Measurements from ENCODE around the gene CDCP2.

The CDCP2 gene

GRCh38 chr1:54127594-54128300 is 25.1 kb downstream of the CDCP2 start:
- TF ChIP-seq CTCF (IDR thresholded peaks at IDR 0.05; ENCODE audit: low read length) (no peak), EZH2 (IDR thresholded peaks at IDR 0.05; ENCODE audit: borderline replicate concordance, low read length) (no peak)
- peaks cover 17% of the 10 kb centered on the region for H3K4me1 ChIP-seq (ENCODE audit: insufficient read depth, low read length, severe bottlenecking)

GRCh38 chr1:54126271-54126815 is 26.5 kb downstream of the CDCP2 start:
- H3K9me2 ChIP-seq (ENCODE audit: low read depth, low read length) = no peaks in the 10 kb centered on the region
- no peaks in the 10 kb centered on the region for H3K9me3 ChIP-seq (ENCODE audit: low read length)
- H3K4me2 ChIP-seq (ENCODE audit: low read length) = no peak overlapping the region
- no peaks in the 10 kb centered on the region for H3K36me3 ChIP-seq (ENCODE audit: insufficient read depth, low read length)
- no peak overlapping the region for H3K4me3 ChIP-seq (ENCODE audit: low read depth, low read length, poor library complexity, severe bottlenecking)
- no peak for TF ChIP-seq CTCF (IDR thresholded peaks at IDR 0.05; ENCODE audit: low read length)
- no peak for TF ChIP-seq EZH2 (IDR thresholded peaks at IDR 0.05; ENCODE audit: borderline replicate concordance, low read length)
- H4K20me1 ChIP-seq (ENCODE audit: insufficient read depth, low read length) = no peaks in the 10 kb centered on the region
- H2AFZ ChIP-seq (ENCODE audit: low read length) = no peak overlapping the region
- H3K27me3 ChIP-seq (ENCODE audit: insufficient read depth, low read length) = 0 out of 2 replicates have a peak, but pooled peaks cover 3% of the 10 kb centered on the region
- H3K9ac ChIP-seq (ENCODE audit: low read length) = no peak overlapping the region
- H3K79me2 ChIP-seq (ENCODE audit: insufficient read depth, low read length) = no peaks in the 10 kb centered on the region
- H3F3A ChIP-seq (ENCODE audit: insufficient read depth, low read length) = no peaks in the 10 kb centered on the region
- no peak overlapping the region for H3K27ac ChIP-seq (ENCODE audit: low read depth, low read length, poor library complexity, severe bottlenecking)
- H3K4me1 ChIP-seq (ENCODE audit: insufficient read depth, low read length, severe bottlenecking) = peaks cover 20% of the 10 kb centered on the region

More at GRCh38 chr1:54127594-54128300, 25.1 kb downstream of the CDCP2 start:
- Histone ChIP-seq H3K79me2 (ENCODE audit: insufficient read depth, low read length) (no peaks in the 10 kb centered on the region), H3K4me3 (ENCODE audit: low read depth, low read length, poor library complexity, severe bottlenecking) (no peak overlapping the region), H3F3A (ENCODE audit: insufficient read depth, low read length) (no peaks in the 10 kb centered on the region), H3K27me3 (ENCODE audit: insufficient read depth, low read length) (0 out of 2 replicates have a peak, but pooled peaks cover 3% of the 10 kb centered on the region), H3K9me2 (ENCODE audit: low read depth, low read length) (no peaks in the 10 kb centered on the region), H3K9me3 (ENCODE audit: low read length) (no peaks in the 10 kb centered on the region), H3K4me2 (ENCODE audit: low read length) (no peak overlapping the region), H3K27ac (ENCODE audit: low read depth, low read length, poor library complexity, severe bottlenecking) (no peak overlapping the region), H3K36me3 (ENCODE audit: insufficient read depth, low read length) (no peaks in the 10 kb centered on the region), H2AFZ (ENCODE audit: low read length) (no peak overlapping the region), H4K20me1 (ENCODE audit: insufficient read depth, low read length) (no peaks in the 10 kb centered on the region), H3K9ac (ENCODE audit: low read length) (no peak overlapping the region)

GRCh38 chr1:54125386-54126070 is 27.3 kb downstream of the CDCP2 start:
- no peak overlapping the region for H3K4me2 ChIP-seq (ENCODE audit: low read length)
- TF ChIP-seq EZH2 (IDR thresholded peaks at IDR 0.05; ENCODE audit: borderline replicate concordance, low read length) (no peak), CTCF (IDR thresholded peaks at IDR 0.05; ENCODE audit: low read length) (no peak)
- no peak overlapping the region for H3K4me3 ChIP-seq (ENCODE audit: low read depth, low read length, poor library complexity, severe bottlenecking)

More at GRCh38 chr1:54125386-54126070, 27.3 kb downstream of the CDCP2 start:
- H2AFZ ChIP-seq (ENCODE audit: low read length) = no peak overlapping the region
- no peak overlapping the region for H3K27ac ChIP-seq (ENCODE audit: low read depth, low read length, poor library complexity, severe bottlenecking)
- no peak overlapping the region for H3K9ac ChIP-seq (ENCODE audit: low read length)
- 0 out of 2 replicates have a peak, but pooled peaks cover 3% of the 10 kb centered on the region for H3K27me3 ChIP-seq (ENCODE audit: insufficient read depth, low read length)
- H3F3A ChIP-seq (ENCODE audit: insufficient read depth, low read length) = no peaks in the 10 kb centered on the region
- no peaks in the 10 kb centered on the region for H3K36me3 ChIP-seq (ENCODE audit: insufficient read depth, low read length)
- H3K9me3 ChIP-seq (ENCODE audit: low read length) = no peaks in the 10 kb centered on the region
- H3K9me2 ChIP-seq (ENCODE audit: low read depth, low read length) = no peaks in the 10 kb centered on the region
- H4K20me1 ChIP-seq (ENCODE audit: insufficient read depth, low read length) = no peaks in the 10 kb centered on the region
- no peaks in the 10 kb centered on the region for H3K79me2 ChIP-seq (ENCODE audit: insufficient read depth, low read length)
- peaks cover 20% of the 10 kb centered on the region for H3K4me1 ChIP-seq (ENCODE audit: insufficient read depth, low read length, severe bottlenecking)
